ENCODE measurements around the gene BTG2.
"Not testable (repeated sequence)": the region's sequence is repeated elsewhere in the genome, so short reads cannot be mapped to it uniquely, and the experiment has no call there.

BTG2 gene

DNA sequence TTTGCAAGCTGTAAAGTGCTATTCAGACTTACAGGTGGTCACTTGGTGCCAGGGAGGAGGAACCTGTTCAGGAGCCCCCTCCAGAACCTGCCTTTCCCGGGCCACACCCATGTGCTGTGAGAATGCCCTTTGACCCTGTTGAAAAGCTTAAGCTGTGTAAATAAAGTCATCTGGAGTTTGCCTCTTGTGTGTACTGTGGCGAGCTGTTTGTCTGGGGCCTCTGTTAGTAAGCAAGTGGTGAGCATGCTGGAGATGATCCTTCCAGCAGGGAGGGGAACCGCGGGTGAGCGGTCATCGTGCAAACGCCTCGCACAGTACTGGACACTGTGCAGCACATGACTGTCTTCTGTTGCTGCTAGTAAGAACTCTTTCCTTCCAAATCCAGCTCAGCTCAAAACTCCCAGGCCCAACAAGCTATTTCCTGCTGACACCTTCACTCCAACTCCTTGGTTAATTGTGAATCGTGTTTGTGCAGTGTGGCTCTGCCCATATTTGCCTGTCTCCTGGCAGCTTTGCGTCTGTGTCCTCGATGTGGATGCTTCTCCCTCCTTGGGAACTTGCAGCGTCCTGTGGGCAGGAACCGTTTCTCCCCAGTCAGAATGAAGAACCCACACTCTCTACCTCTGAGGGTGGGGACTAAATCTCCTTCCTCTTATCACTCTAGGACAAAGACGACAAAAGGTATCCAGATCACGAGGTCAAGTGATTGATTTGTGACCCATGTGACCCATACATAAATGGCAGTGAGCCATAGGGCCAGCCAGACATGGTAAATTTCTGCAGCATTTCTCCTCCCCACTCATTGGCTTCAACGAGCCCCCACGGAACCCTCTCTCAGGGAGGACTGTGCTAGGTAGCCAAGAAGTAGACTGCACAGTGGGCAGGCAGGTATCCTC, 13.9 kb upstream of the BTG2 start:
- H3K4me1 ChIP-seq, result peaks cover 22% of the 10 kb centered on the region
- in situ Hi-C loops (cut with MboI; ENCODE audit: low sequenced_read_pairs), result no loop called here
- no peaks in the 10 kb centered on the region for H3K9me3 ChIP-seq
- no peaks in the 10 kb centered on the region for H3K27me3 ChIP-seq (ENCODE audit: low read depth)
- no peak overlapping the region for H3K4me3 ChIP-seq
- no peaks in the 10 kb centered on the region for H3K36me3 ChIP-seq (replicated peaks)
- no peak for DNase-seq (ENCODE audit: low spot score in 2 of 2)

DNA sequence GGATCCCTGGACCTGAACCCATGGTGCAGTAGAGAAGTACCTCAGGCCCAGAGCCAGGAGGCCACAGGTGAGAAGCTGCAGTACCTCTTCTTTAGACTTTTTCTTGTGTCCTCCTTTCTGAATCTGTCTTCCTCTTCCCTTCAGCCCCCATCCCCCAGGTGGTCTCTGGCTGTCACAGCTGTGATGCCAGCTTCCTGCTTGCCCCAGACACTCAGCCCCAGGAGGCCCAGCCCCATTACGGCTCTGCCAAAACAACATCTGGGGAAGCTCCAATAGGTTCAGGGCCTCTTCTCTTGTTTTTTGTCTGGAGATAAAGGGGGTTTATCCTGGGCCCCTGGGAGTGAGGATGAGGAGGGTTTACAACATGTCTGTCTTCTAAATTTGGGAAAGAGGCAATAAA, 9.5 kb upstream of the BTG2 start:
- in situ Hi-C loops (cut with MboI; ENCODE audit: low sequenced_read_pairs), result no loop called here
- Histone ChIP-seq H3K36me3 (replicated peaks) (no peaks in the 10 kb centered on the region), H3K9me3 (no peaks in the 10 kb centered on the region), H3K4me3 (no peak overlapping the region), H3K4me1 (peaks cover 7% of the 10 kb centered on the region), H3K27me3 (ENCODE audit: low read depth) (no peaks in the 10 kb centered on the region)
- DNase-seq (ENCODE audit: low spot score in 2 of 2), result no peak

DNA sequence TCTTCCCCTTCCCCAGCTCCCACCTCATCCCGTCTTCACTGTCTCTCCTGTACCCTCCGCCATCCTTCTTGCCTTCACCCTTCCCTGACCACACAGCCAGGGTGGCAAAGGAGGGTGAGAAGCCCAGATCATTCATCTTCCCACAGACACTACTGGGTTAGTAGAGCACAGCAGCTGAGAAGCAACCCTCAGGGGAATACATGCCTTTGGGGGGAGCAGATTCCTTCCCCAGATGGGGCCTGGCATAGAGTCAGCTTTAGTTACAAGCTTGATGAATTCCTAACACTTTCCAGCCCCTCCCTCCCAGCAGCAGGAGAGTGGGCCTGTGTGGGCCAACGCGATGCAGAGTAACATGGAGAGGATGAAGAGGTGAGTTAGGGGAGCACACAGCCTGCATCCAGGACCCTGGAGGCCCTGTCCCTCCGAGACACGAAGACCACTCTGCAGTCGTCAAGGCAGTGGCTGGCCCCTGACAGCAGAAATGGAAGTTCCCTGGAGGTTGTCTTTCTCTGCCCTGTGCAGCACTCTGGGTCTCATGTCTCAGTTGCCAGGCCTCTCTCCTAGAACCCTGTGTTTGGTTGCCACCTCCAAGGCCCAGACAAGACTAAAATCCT, 8.8 kb upstream of the BTG2 start:
- no peaks in the 10 kb centered on the region; the same call in none of the 2 replicates for H3K4me1 ChIP-seq
- no peaks in the 10 kb centered on the region for H3K36me3 ChIP-seq (replicated peaks)
- DNase-seq (ENCODE audit: low spot score in 2 of 2), result no peak
- H3K4me3 ChIP-seq, result no peak overlapping the region
- H3K9me3 ChIP-seq, result no peaks in the 10 kb centered on the region
- no peaks in the 10 kb centered on the region for H3K27me3 ChIP-seq (ENCODE audit: low read depth)
- in situ Hi-C loops (cut with MboI; ENCODE audit: low sequenced_read_pairs), result no loop called here

DNA sequence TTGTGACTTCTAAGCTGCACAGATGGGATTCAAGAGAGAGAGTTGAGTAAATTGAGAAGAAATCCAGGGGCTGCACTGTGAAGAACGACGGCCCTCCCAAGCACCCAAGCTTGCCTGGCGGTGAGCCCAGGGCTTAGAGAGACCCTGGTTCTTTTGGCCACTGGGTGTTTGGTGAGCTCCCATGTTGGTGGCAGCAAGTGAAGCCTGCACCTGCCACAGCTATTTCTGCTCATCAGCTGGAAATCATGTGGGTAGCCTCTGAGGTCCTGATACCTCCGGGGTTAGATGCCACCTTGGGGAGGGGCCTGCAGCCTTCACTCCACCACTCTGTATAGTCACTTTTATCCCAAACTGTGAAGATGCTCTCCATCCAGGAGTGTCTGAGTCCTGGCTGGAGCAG, 6.2 kb upstream of the BTG2 start:
- H3K27me3 ChIP-seq (ENCODE audit: low read depth), result no peaks in the 10 kb centered on the region
- H3K4me3 ChIP-seq, result no peak overlapping the region
- in situ Hi-C loops (cut with MboI; ENCODE audit: low sequenced_read_pairs), result no loop called here
- no peaks in the 10 kb centered on the region for H3K36me3 ChIP-seq (replicated peaks)
- H3K4me1 ChIP-seq, result no peaks in the 10 kb centered on the region; the same call in 1 of the 2 replicates
- no peak for DNase-seq (ENCODE audit: low spot score in 2 of 2)
- no peaks in the 10 kb centered on the region for H3K9me3 ChIP-seq

DNA sequence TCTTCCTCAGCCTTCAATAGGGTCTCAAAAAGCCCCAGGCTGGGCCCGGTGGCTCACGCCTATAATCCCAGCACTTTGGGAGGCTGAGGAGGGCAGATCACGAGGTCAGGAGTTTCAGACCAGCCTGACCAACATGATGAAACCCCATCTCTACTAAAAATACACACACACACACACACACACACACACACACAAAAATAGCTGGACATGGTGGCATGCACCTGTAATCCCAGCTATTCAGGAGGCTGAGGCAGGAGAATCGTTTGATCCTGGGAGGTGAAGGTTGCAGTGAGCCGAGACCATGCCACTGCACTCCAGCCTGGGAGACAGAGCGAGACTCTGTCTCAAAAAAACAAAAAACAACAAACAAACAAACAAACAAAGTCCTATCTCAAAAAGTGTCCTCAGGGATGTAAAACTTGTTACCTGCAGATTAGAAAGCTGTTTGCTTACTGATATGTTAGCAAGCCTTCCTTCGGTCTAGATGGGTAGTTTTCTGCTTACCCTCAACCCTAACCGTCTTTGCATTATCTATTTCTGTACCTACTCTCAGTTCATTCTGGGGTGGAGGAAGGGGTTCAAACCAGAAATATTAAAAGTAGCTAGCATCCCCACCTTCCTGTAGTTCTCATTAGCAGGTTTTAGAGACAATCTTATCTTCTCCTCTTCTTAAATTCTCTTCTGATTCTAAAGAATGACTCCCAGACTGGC, 5.4 kb upstream of the BTG2 start:
- H3K27me3 ChIP-seq (ENCODE audit: low read depth); H3K4me3 ChIP-seq; H3K4me1 ChIP-seq; in situ Hi-C loops (cut with MboI; ENCODE audit: low sequenced_read_pairs); H3K36me3 ChIP-seq (replicated peaks); H3K9me3 ChIP-seq; DNase-seq (ENCODE audit: low spot score in 2 of 2): not testable (repeated sequence)

DNA sequence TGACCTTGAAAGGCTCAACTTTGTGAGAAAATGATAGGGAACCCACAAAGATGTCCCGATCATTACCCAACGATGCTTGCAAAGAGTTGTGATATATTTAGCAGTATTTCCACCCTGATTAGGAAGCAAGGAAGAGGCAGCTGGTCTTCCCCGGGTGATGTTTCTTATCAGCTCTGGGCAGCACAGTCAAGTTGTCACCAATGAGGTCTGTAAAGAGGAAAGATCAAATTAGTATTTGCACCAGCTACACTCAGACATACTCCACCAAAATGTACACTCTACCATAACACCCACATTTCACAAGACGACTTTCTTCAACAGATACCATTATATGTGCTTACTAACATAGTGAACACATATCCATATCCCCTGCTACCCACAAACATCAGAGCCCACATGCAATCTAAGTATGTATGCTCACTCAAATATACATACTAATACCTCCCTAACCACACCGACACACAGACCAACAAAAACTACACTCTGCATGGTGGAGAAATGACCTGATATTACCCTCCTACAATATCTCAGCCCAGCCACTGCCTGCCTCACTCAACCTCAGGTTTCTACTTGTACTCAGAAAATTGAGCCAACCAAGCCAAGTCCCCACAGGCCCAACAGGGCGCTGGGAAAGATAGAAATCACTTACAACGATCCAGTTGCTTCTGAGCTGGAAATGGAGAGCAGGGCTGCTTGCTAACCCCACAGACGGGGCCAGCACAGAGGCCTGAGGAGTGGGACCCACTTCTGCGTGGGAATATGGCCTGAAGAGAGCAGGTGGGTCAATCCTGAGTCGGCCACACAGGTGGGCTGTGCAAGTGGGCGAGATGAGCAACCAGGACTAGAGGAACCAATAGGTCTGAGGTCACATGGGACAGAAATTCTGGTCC, 4.6 kb upstream of the BTG2 start:
- no peaks in the 10 kb centered on the region for H3K9me3 ChIP-seq
- peaks cover 6% of the 10 kb centered on the region for H3K4me1 ChIP-seq
- in situ Hi-C loops (cut with MboI; ENCODE audit: low sequenced_read_pairs), result no loop called here
- H3K36me3 ChIP-seq (replicated peaks), result no peaks in the 10 kb centered on the region; the same call in 1 of the 2 replicates
- DNase-seq (ENCODE audit: low spot score in 2 of 2), result no peak
- H3K4me3 ChIP-seq, result no peak overlapping the region
- no peaks in the 10 kb centered on the region for H3K27me3 ChIP-seq (ENCODE audit: low read depth)

DNA sequence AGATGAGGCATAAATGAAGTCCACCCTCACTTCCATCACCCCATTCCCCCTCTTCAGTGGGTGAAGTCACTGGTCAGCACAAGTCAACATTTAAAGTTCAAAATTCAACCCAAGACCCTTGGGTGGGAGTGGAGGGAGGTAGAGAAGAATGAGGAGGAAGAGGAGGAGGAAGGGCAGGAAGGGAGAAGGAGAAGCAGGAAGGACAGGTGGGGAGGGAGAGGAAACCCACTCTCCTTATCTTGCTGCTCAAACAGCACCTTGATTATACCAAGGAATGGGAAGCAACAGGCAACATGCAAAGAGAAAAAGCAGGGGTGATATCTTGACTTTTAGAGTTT, 4.0 kb upstream of the BTG2 start:
- Histone ChIP-seq H3K9me3 (no peaks in the 10 kb centered on the region), H3K4me1 (peaks cover 6% of the 10 kb centered on the region), H3K4me3 (no peak overlapping the region), H3K36me3 (replicated peaks) (no peaks in the 10 kb centered on the region; the same call in 1 of the 2 replicates), H3K27me3 (ENCODE audit: low read depth) (no peaks in the 10 kb centered on the region)
- in situ Hi-C loops (cut with MboI; ENCODE audit: low sequenced_read_pairs), result no loop called here
- no peak for DNase-seq (ENCODE audit: low spot score in 2 of 2)

DNA sequence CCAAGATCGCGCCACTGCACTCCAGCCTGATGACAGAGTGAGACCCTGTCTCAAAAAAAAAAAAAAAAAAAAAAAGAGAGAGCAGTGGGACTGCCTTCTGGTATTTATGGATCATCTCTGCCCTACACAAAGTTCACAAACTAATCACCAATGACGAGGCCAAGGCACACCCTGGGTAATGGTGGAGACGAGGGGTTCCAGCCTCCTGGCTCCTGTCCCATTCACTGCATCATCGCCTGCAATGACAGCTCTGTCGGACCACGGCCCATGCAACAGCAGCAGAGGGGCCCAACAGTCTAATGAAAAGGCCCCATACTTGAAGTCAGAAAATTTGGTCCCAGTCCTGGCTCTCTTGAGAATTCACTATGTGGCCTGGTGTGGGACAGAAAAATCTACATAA, 2.9 kb upstream of the BTG2 start:
- peaks cover 17% of the 10 kb centered on the region for H3K4me1 ChIP-seq
- no peaks in the 10 kb centered on the region for H3K9me3 ChIP-seq
- no peaks in the 10 kb centered on the region for H3K27me3 ChIP-seq (ENCODE audit: low read depth)
- no peak overlapping the region for H3K4me3 ChIP-seq
- in situ Hi-C loops (cut with MboI; ENCODE audit: low sequenced_read_pairs), result no loop called here
- no peak for DNase-seq (ENCODE audit: low spot score in 2 of 2)
- H3K36me3 ChIP-seq (replicated peaks), result peaks cover 11% of the 10 kb centered on the region

DNA sequence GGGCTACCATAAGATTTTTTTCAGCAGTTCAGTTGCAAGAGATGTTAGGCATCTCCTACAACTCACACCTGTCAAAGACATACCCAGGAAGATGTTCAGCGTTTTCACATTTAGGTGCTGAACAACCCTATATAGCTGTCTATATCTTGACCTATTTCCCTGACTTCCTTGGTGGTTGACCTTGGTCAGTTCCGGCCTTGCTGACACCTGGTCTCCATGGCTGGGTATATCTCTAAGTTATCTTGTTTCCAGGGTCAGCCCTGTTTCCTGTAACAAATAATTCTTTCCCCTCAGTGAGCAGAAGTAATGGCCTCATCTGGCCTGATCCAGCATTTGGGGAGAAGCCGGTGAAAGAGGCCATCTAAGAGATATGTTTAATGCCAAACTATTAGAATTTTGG, 2.4 kb upstream of the BTG2 start:
- H3K4me1 ChIP-seq, result peaks cover 18% of the 10 kb centered on the region
- H3K9me3 ChIP-seq, result no peaks in the 10 kb centered on the region
- no peak for DNase-seq (ENCODE audit: low spot score in 2 of 2)
- H3K4me3 ChIP-seq, result no peak overlapping the region
- in situ Hi-C loops (cut with MboI; ENCODE audit: low sequenced_read_pairs), result no loop called here
- H3K27me3 ChIP-seq (ENCODE audit: low read depth), result no peaks in the 10 kb centered on the region
- peaks cover 11% of the 10 kb centered on the region for H3K36me3 ChIP-seq (replicated peaks)

DNA sequence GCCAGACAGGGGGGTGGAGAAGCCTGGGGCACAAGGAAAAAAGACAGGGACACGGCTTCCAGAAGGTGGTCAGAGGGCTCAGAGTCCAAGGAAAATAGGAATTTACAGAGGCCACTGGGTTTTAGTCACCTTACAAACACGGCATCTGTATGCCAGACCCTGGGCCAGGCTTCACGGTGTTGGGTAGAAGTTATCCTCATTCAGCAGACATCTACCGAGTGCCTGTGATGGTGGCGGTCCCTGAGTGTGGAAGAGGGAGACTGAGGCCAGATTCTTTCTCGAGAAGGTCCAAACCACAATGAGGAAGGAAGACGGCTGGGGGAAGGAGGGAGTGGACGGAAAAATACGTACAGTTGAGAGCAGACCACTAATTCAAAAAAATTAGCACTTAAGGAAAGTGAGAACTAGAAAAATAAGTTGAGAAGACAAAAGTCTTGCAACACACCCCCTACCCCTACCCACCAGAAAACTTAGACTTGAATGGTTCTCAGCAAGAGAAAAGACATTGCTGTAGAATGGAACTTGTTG, 864 bp upstream of the BTG2 start:
- Histone ChIP-seq H3K27me3 (ENCODE audit: low read depth) (no peaks in the 10 kb centered on the region), H3K4me1 (peaks cover 32% of the 10 kb centered on the region), H3K9me3 (no peaks in the 10 kb centered on the region), H3K4me3 (peak overlapping the region; percentile 93), H3K36me3 (replicated peaks) (peaks cover 11% of the 10 kb centered on the region)
- DNase-seq (ENCODE audit: low spot score in 2 of 2), result no peak
- in situ Hi-C loops (cut with MboI; ENCODE audit: low sequenced_read_pairs), result no loop called here

DNA sequence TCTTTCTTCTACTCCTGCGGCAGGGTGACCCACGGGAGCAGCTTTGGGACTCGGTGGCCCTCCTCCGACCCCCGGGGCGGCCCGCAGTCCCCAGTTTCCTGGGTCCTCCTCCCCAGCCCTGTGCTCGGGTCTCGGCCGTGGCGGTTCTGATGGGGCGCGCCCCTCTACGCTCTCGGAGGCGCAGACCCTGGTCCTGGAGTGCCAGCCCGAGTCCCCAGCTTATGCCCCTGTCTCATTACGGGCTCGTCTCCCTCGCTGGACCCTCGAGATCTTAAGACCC, 430 bp downstream of the BTG2 start:
- Histone ChIP-seq H3K4me3 (peak overlapping the region; percentile 93), H3K9me3 (no peaks in the 10 kb centered on the region), H3K27me3 (ENCODE audit: low read depth) (no peaks in the 10 kb centered on the region), H3K36me3 (replicated peaks) (peaks cover 11% of the 10 kb centered on the region), H3K4me1 (peaks cover 35% of the 10 kb centered on the region)
- no peak for DNase-seq (ENCODE audit: low spot score in 2 of 2)
- in situ Hi-C loops (cut with MboI; ENCODE audit: low sequenced_read_pairs), result no loop called here

DNA sequence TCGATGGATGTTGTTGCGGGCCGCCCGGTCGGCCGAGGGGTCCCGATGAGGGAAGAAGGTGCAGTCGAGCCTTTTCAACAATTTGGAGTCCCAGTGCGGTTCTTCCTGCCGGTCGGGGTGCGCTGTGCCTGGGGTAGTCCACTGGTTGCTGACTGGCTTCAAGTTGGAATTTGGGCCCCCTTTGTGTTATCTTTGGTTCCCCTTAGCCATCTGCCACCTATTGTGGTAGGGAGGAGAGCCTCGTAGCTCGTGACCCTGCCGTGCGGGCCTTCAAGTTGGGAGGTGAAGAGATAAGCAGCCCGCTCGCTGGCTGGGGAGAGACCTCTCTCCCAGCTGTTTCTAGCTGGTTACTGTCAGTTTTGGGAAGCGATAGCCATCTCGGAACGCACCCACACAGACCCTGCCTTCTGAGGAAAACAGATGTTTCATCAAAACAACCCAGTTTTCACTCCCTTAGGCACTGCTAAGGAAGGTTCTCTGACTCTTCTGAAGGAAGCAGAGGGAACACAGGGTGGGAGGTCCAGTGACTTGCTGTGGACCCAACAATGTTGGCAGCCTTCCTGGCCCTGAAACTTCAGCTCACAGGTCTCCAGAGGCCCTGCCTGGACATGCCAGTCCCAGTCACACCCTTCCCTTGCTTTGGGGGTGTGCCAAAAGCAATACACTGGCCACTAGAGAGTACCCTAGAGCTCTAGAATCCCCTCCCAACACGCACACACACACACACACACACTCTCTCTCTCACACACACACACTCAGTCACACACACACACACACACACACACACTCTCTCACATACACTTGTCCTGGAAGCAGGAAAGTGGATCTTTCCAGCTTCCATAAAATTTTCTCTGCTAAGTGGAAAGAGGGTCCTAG, 1.0 kb downstream of the BTG2 start:
- peaks cover 35% of the 10 kb centered on the region for H3K4me1 ChIP-seq
- no peaks in the 10 kb centered on the region for H3K27me3 ChIP-seq (ENCODE audit: low read depth)
- in situ Hi-C loops (cut with MboI; ENCODE audit: low sequenced_read_pairs), result no loop called here
- DNase-seq (ENCODE audit: low spot score in 2 of 2), result peak; percentile 78 to 86
- H3K4me3 ChIP-seq, result peak overlapping the region; percentile 93
- no peaks in the 10 kb centered on the region for H3K9me3 ChIP-seq
- H3K36me3 ChIP-seq (replicated peaks), result peaks cover 11% of the 10 kb centered on the region
